GM12878 (cell line): ENCODE results near the gene CCDC51. TPM values are rescaled to one million over a fixed set of nuclear protein-coding genes. Genes with fewer than 3 reads are reported as not detected.

ENCODE experiments used
- ATAC-seq: fragments of 200-7000 bp; cut with Tn5 transposase; 3 replicates; pipeline ENCODE4 v1.9.1; 2020; ENCODE audit warnings: mild to moderate bottlenecking, moderate library complexity
- BruUV-seq: library from RNA; stranded (reverse); fragments of 400-500 nt; replicated peaks from 2 replicates; lab custom pipeline; 2021; lab: Mats Ljungman, UMichigan
- CTCF ChIA-PET: fragments of 300-600 bp; sonication (Branson Sonifier 250); formaldehyde crosslinking; extraction: SDS; loops from one replicate; lab custom pipeline; 2021; ENCODE audit warnings: inconsistent platforms; lab: Yijun Ruan, JAX
- POLR2A ChIA-PET: fragments of 350-600 bp; formaldehyde crosslinking; extraction: SDS; loops from one replicate; lab custom pipeline; 2021; ENCODE audit warnings: inconsistent platforms; lab: Charles Lee
- RAD21 ChIA-PET: fragments of 300-600 bp; sonication (Branson Sonifier 250); formaldehyde crosslinking; loops from one replicate; lab custom pipeline; 2023; ENCODE audit warnings: antibody characterized with exemption; ENCODE audit not compliant: unreplicated experiment; lab: Charles Lee
- SMC1A ChIA-PET: fragments of 300-600 bp; sonication (Branson Sonifier 250); formaldehyde crosslinking; loops from one replicate; lab custom pipeline; 2023; ENCODE audit not compliant: unreplicated experiment, uncharacterized antibody; lab: Charles Lee
- DNase-seq: peaks from one replicate; pipeline ENCODE4 v3.0.0-alpha.2; 2011; ENCODE audit warnings: low read depth, low spot score
- FAIRE-seq: peaks from 3 replicates; lab custom pipeline; 2011; peaks lifted over from hg19 to GRCh38; lab: Jason Lieb, UNC
- H2AFZ ChIP-seq: 2 replicates; pipeline ENCODE4 v1.6.0; 2011; ENCODE audit warnings: low read depth, low read length, control low read depth; ENCODE audit not compliant: control insufficient read depth
- H3K27ac ChIP-seq: 2 replicates; pipeline ENCODE4 v1.5.1; 2011; ENCODE audit warnings: control low read depth; ENCODE audit not compliant: control insufficient read depth, insufficient read depth
- H3K27me3 ChIP-seq, 2 experiments: replicated peaks in 1 of 2; 2 replicates each; pipeline versions ENCODE4 v1.6.0 to v1.6.1; 2011; ENCODE audit warnings: low read length in 1 of 2; ENCODE audit not compliant: control insufficient read depth in 2 of 2, insufficient read depth in 2 of 2
- H3K36me3 ChIP-seq, 2 experiments: 2 replicates each; pipeline ENCODE4 v1.5.1; 2011; ENCODE audit warnings: low read length in 1 of 2; ENCODE audit not compliant: control insufficient read depth in 2 of 2, insufficient read depth in 2 of 2
- H3K4me1 ChIP-seq: 2 replicates; pipeline ENCODE4 v1.6.1; 2011; ENCODE audit warnings: mild to moderate bottlenecking, low read length, moderate library complexity, mixed read lengths; ENCODE audit not compliant: control insufficient read depth, insufficient read depth
- H3K4me2 ChIP-seq: 2 replicates; pipeline ENCODE4 v1.6.0; 2011; ENCODE audit warnings: control low read depth; ENCODE audit not compliant: control insufficient read depth, insufficient read depth
- H3K4me3 ChIP-seq: fragments of 200-600 bp; sonication (generic); 2 replicates; pipeline ENCODE4 v1.5.1; 2016
- H3K79me2 ChIP-seq: 2 replicates; pipeline ENCODE4 v1.6.0; 2011; ENCODE audit warnings: low read length; ENCODE audit not compliant: control insufficient read depth, insufficient read depth
- H3K9ac ChIP-seq: 2 replicates; pipeline ENCODE4 v1.8.0; 2011; ENCODE audit warnings: low read length, control low read depth, mixed read lengths; ENCODE audit not compliant: control insufficient read depth, insufficient read depth
- H3K9me3 ChIP-seq: replicated peaks from 3 replicates; pipeline ENCODE4 v1.5.1; 2011; ENCODE audit warnings: mild to moderate bottlenecking, low read length; ENCODE audit not compliant: control insufficient read depth, insufficient read depth
- H4K20me1 ChIP-seq: 2 replicates; pipeline ENCODE4 v1.6.0; 2011; ENCODE audit not compliant: control insufficient read depth, insufficient read depth
- CBFB ChIP-seq: IDR thresholded peaks from 2 replicates; pipeline ENCODE4 v1.6.1; 2016; ENCODE audit warnings: antibody characterized with exemption, low read depth
- CREB1 ChIP-seq: IDR thresholded peaks from 2 replicates; pipeline ENCODE4 v1.6.1; 2012; ENCODE audit warnings: low read depth, mild to moderate bottlenecking, inconsistent platforms
- FOXM1 ChIP-seq: IDR thresholded peaks from 2 replicates; pipeline ENCODE4 v1.6.1; 2012; ENCODE audit warnings: low read depth, mild to moderate bottlenecking, inconsistent platforms, low read length, moderate library complexity
- MEF2A ChIP-seq: IDR thresholded peaks from 2 replicates; pipeline ENCODE4 v1.6.1; 2011; ENCODE audit warnings: low read depth, mild to moderate bottlenecking, low read length, moderate library complexity; ENCODE audit not compliant: insufficient read depth
- SKIL ChIP-seq: fragments of 450-650 bp; IDR thresholded peaks from 2 replicates; pipeline ENCODE4 v1.6.1; 2017; ENCODE audit warnings: mild to moderate bottlenecking, low read depth, inconsistent platforms; ENCODE audit not compliant: poor library complexity, severe bottlenecking
- STAT1 ChIP-seq: fragments of 450-650 bp; conservative IDR thresholded peaks from 2 replicates; pipeline ENCODE4 v1.6.1; 2014; ENCODE audit warnings: antibody characterized with exemption, mild to moderate bottlenecking
- TCF3 ChIP-seq: IDR thresholded peaks from 2 replicates; pipeline ENCODE4 v1.6.1; 2012; ENCODE audit warnings: low read depth, mild to moderate bottlenecking, low read length, borderline replicate concordance; ENCODE audit not compliant: insufficient read depth
- ZNF217 ChIP-seq: fragments of 450-650 bp; IDR thresholded peaks from 2 replicates; pipeline ENCODE4 v1.6.1; 2017; ENCODE audit warnings: antibody characterized with exemption, mild to moderate bottlenecking
- WGBS: methylation state at CpG from one replicate; pipeline ENCODE4 v1.1.6; 2016; ENCODE audit warnings: low lambda C conversion rate; ENCODE audit not compliant: insufficient replicate concordance, insufficient coverage; ENCODE audit errors: missing lambda C conversion rate; 5-methylcytosine and 5-hydroxymethylcytosine counted together
- in situ Hi-C: fragments of 300-500 bp; cut with MboI; formaldehyde crosslinking; loops from 9 replicates; pipeline ENCODE4 v1.14.3; 2018; ENCODE audit warnings: mixed read lengths
- intact Hi-C: fragments of 100-400 bp; cut with micrococcal nuclease; formaldehyde crosslinking; loops from one replicate; pipeline ENCODE4 v1.14.2; 2022; ENCODE audit not compliant: unreplicated experiment
- polyA plus RNA-seq, 11 experiments: library from polyadenylated mRNA; depleted of rRNA in 4 of 11; unstranded in 6 of 11; stranded (reverse) in 5 of 11; fragments of >200 nt; fragmentation: Nextera tagmentation in 4 of 11; fragmentation: Illumina TruSeq in 1 of 11; extraction: Ambion mirVana in 4 of 11; extraction: Trizol in 1 of 11; gene quantifications; 1 replicate in 1 of 11; 2 replicates in 10 of 11; pipeline versions ENCODE4 v1.2.1 to v1.2.3, GENCODE V29; 2011 to 2016; ENCODE audit warnings: inconsistent platforms in 2 of 11, missing spikeins in 2 of 11, low read depth in 1 of 11
- total RNA-seq, 4 experiments: library from RNA; depleted of rRNA in 3 of 4; stranded (reverse); fragments of >200 nt in 3 of 4; fragmentation: Illumina TruSeq in 1 of 4; extraction: Trizol in 1 of 4; gene quantifications; 2 replicates each; pipeline versions ENCODE4 v1.2.1 to v1.2.3, GENCODE V29; 2013 to 2021
- TF ChIP-seq, protein P1 (sequence below): IDR thresholded peaks from 2 replicates; pipeline ENCODE4 v1.6.1; 2012; ENCODE audit warnings: low read depth, low read length, improper control_type of control experiment
- TF ChIP-seq, protein P2 (sequence below): IDR thresholded peaks from 2 replicates; pipeline ENCODE4 v1.6.1; 2012; ENCODE audit warnings: low read depth, low read length, improper control_type of control experiment

CCDC51 gene
- total and polyA plus RNA-seq, 10 of the 15 experiments (the other 5 are each of a cell fraction or from before 2014, with no cell fraction given): 10.6 to 54.9 (median 28.5) TPM

- DNase-seq (no peak), ATAC-seq (no peak)
- H4K20me1 ChIP-seq: no peaks in the 10 kb centered on the region
- no peak overlapping the region for H3K4me3 ChIP-seq
- 90% methylated on average over 7 of the region's 7 CpGs for WGBS
- H3K9me3 ChIP-seq: no peaks in the 10 kb centered on the region
- peaks cover 30% of the 10 kb centered on the region for H3K79me2 ChIP-seq
- SMC1A ChIA-PET: interaction anchor here (0.9 to 11.5 kb wide), 41 partner anchors 9 to 253 kb away, joined by 3 to 287 read pairs (median 7); partner anchors contain the start of genes ATRIP, CDC25A and ZNF589
- TF ChIP-seq MEF2A (no peak), STAT1 (no peak), FOXM1 (no peak), ZNF217 (no peak), CREB1 (no peak), SKIL (no peak), TCF3 (no peak), CBFB (no peak)
- TF ChIP-seq, protein P1, sequence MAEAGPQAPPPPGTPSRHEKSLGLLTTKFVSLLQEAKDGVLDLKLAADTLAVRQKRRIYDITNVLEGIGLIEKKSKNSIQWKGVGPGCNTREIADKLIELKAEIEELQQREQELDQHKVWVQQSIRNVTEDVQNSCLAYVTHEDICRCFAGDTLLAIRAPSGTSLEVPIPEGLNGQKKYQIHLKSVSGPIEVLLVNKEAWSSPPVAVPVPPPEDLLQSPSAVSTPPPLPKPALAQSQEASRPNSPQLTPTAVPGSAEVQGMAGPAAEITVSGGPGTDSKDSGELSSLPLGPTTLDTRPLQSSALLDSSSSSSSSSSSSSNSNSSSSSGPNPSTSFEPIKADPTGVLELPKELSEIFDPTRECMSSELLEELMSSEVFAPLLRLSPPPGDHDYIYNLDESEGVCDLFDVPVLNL: no peak
- TF ChIP-seq, protein P2, sequence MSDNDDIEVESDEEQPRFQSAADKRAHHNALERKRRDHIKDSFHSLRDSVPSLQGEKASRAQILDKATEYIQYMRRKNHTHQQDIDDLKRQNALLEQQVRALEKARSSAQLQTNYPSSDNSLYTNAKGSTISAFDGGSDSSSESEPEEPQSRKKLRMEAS: no peak
- TF ChIP-seq, all 136 proteins: peak for 0
- Histone ChIP-seq H2AFZ (no peak overlapping the region), H3K9ac (no peak overlapping the region), H3K36me3 (peaks cover 2 to 14% of the 10 kb centered on the region in 2 experiments; a peak in 2 of 4 replicates), H3K27ac (no peak overlapping the region; the same call in 1 of the 2 replicates), H3K27me3 (no peaks in the 10 kb centered on the region), H3K4me1 (peaks cover 28% of the 10 kb centered on the region), H3K4me2 (no peak overlapping the region)
- ChIA-PET CTCF (interaction anchor here (0.7 to 12.5 kb wide), 49 partner anchors 9 to 914 kb away, joined by 3 to 757 read pairs (median 11); partner anchors contain the start of genes ATRIP, CAMP, IP6K2 and NME6), RAD21 (interaction anchor here (0.7 to 4.9 kb wide), 33 partner anchors 10 to 252 kb away, joined by 3 to 259 read pairs (median 11); partner anchors contain the start of genes CDC25A, PFKFB4, SLC26A6 and ZNF589), POLR2A (interaction anchor here (1.0 to 2.4 kb wide), 6 partner anchors 10 to 197 kb away, joined by 4 to 9 read pairs (median 5); partner anchors contain the start of genes ATRIP and PFKFB4)
- BruUV-seq: no TSS peak
- FAIRE-seq: no peak
- intact Hi-C loops (loop anchor here (1.0 kb wide), 3 partner anchors 36 to 205 kb away; no protein-coding TSS in a partner anchor), in situ Hi-C loops (loop anchor here (5.0 kb wide), 3 partner anchors 35 to 205 kb away; no protein-coding TSS in a partner anchor)
Measured at GRCh38 chr3:48436855-48437254, 3.1 kb downstream of the CCDC51 start.
